ENCODE measurements around the gene SMPD2. TPM values are rescaled to one million over a fixed set of nuclear protein-coding genes. Genes with fewer than 3 reads are reported as not detected.

The SMPD2 gene
- total and polyA plus RNA-seq, 2 experiments from 2014 or later = 11.1 to 12.5 TPM

- Histone ChIP-seq H3K36me3 (no peaks in the 10 kb centered on the region), H3K4me1 (ENCODE audit: low read depth) (no peaks in the 10 kb centered on the region), H3K27me3 (peaks cover 7% of the 10 kb centered on the region), H3K9me3 (ENCODE audit: low read depth) (no peaks in the 10 kb centered on the region), H3K4me3 (peak overlapping the region; percentile 53), H3K27ac (no peak overlapping the region)
- no peak for TF ChIP-seq CTCF (IDR thresholded peaks at IDR 0.05; ENCODE audit: low read depth, low read length)
- DNase-seq (ENCODE audit: low read depth in 1 of 2, low spot score in 1 of 2) = peak in 1 of 2 donors; percentile 31
Measured at GRCh38 chr6:109454496-109455436, 14.2 kb downstream of the SMPD2 start.

GRCh38 chr6:109455437-109456110, 15.1 kb downstream of the SMPD2 start, which contains the start of gene MICAL1:
MICAL1 (minus strand) TSS chr6:109455772; CDS start chr6:109454196, 1,576 bp downstream.
- Histone ChIP-seq H3K4me1 (ENCODE audit: low read depth) (no peaks in the 10 kb centered on the region), H3K27ac (no peak within 1 kb of the TSS), H3K36me3 (no peaks in the 10 kb centered on the region), H3K4me3 (peak within 1 kb of the TSS; percentile 53), H3K9me3 (ENCODE audit: low read depth) (no peaks in the 10 kb centered on the region), H3K27me3 (peaks cover 7% of the 10 kb centered on the region)
- peak; percentile 60 to 65 for DNase-seq (ENCODE audit: low read depth in 1 of 2, low spot score in 1 of 2)
- TF ChIP-seq CTCF (IDR thresholded peaks at IDR 0.05; ENCODE audit: low read depth, low read length) = peak; percentile 29

GRCh38 chr6:109456111-109456583, 15.6 kb downstream of the SMPD2 start:
- DNase-seq (ENCODE audit: low read depth in 1 of 2, low spot score in 1 of 2) = peak in 1 of 2 donors; percentile 53
- Histone ChIP-seq H3K4me3 (peak overlapping the region; percentile 53), H3K9me3 (ENCODE audit: low read depth) (no peaks in the 10 kb centered on the region), H3K27ac (no peak overlapping the region), H3K36me3 (no peaks in the 10 kb centered on the region), H3K4me1 (ENCODE audit: low read depth) (no peaks in the 10 kb centered on the region), H3K27me3 (peaks cover 7% of the 10 kb centered on the region)
- TF ChIP-seq CTCF (IDR thresholded peaks at IDR 0.05; ENCODE audit: low read depth, low read length) = no peak

GRCh38 chr6:109456710-109457561, 16.4 kb downstream of the SMPD2 start:
- Histone ChIP-seq H3K4me3 (no peak overlapping the region), H3K27ac (no peak overlapping the region), H3K9me3 (ENCODE audit: low read depth) (no peaks in the 10 kb centered on the region), H3K27me3 (peaks cover 7% of the 10 kb centered on the region), H3K4me1 (ENCODE audit: low read depth) (no peaks in the 10 kb centered on the region), H3K36me3 (no peaks in the 10 kb centered on the region)
- DNase-seq (ENCODE audit: low read depth in 1 of 2, low spot score in 1 of 2) = peak in 1 of 2 donors; percentile 73
- TF ChIP-seq CTCF (IDR thresholded peaks at IDR 0.05; ENCODE audit: low read depth, low read length) = no peak

GRCh38 chr6:109457562-109457996, 17.1 kb downstream of the SMPD2 start:
- no peaks in the 10 kb centered on the region for H3K4me1 ChIP-seq (ENCODE audit: low read depth)
- no peak overlapping the region for H3K4me3 ChIP-seq
- no peak for TF ChIP-seq CTCF (IDR thresholded peaks at IDR 0.05; ENCODE audit: low read depth, low read length)
- H3K27ac ChIP-seq = no peak overlapping the region
- H3K9me3 ChIP-seq (ENCODE audit: low read depth) = no peaks in the 10 kb centered on the region
- no peak for DNase-seq (ENCODE audit: low read depth in 1 of 2, low spot score in 1 of 2)
- peaks cover 7% of the 10 kb centered on the region for H3K27me3 ChIP-seq
- H3K36me3 ChIP-seq = no peaks in the 10 kb centered on the region
